A673 (cell line): ENCODE measurements around the gene LRRC38. TPM values are rescaled to one million over a fixed set of nuclear protein-coding genes. Genes with fewer than 3 reads are reported as not detected.

Source experiments
- BruUV-seq: library from RNA; stranded (reverse); fragments of 400-500 nt; replicated peaks from 2 replicates; lab custom pipeline; 2021; lab: Mats Ljungman, UMichigan
- CTCF ChIA-PET: fragments of 300-600 bp; sonication (Branson Sonifier 250); formaldehyde crosslinking; loops from one replicate; lab custom pipeline; 2022; ENCODE audit warnings: antibody characterized with exemption; lab: Charles Lee
- POLR2A ChIA-PET: fragments of 300-600 bp; sonication (Branson Sonifier 250); formaldehyde crosslinking; loops from one replicate; lab custom pipeline; 2022; ENCODE audit warnings: antibody characterized with exemption; ENCODE audit not compliant: low non-redundant PET; lab: Charles Lee
- DNase-seq: peaks from one replicate; pipeline ENCODE4 v3.0.0-alpha.2; 2015; ENCODE audit warnings: low spot score
- H3K27ac ChIP-seq: fragments of 200-600 bp; sonication (generic); 2 replicates; pipeline ENCODE4 v1.5.1; 2016; ENCODE audit warnings: mixed run types, low read depth, mild to moderate bottlenecking, mixed read lengths, antibody characterized with exemption, low read length; ENCODE audit not compliant: poor library complexity, severe bottlenecking
- H3K27me3 ChIP-seq: fragments of 200-600 bp; sonication (generic); replicated peaks from 2 replicates; pipeline ENCODE4 v1.6.1; 2017; ENCODE audit warnings: mixed run types, low read depth, mild to moderate bottlenecking, mixed read lengths, antibody characterized with exemption, low read length; ENCODE audit not compliant: insufficient read depth, poor library complexity
- H3K36me3 ChIP-seq: fragments of 200-600 bp; sonication (generic); 2 replicates; pipeline ENCODE4 v1.6.1; 2016; ENCODE audit warnings: mixed run types, mild to moderate bottlenecking, mixed read lengths, antibody characterized with exemption, low read length; ENCODE audit not compliant: insufficient read depth, poor library complexity, severe bottlenecking
- H3K4me1 ChIP-seq: fragments of 200-600 bp; sonication (generic); 2 replicates; pipeline ENCODE4 v1.6.1; 2017; ENCODE audit warnings: mixed run types, mild to moderate bottlenecking, mixed read lengths, antibody characterized with exemption, low read length; ENCODE audit not compliant: insufficient read depth, poor library complexity, severe bottlenecking
- H3K4me3 ChIP-seq: fragments of 200-600 bp; sonication (generic); 2 replicates; pipeline ENCODE4 v1.5.1; 2016; ENCODE audit warnings: low read depth, mixed run types, mild to moderate bottlenecking, mixed read lengths, low read length; ENCODE audit not compliant: poor library complexity, severe bottlenecking
- H3K9me3 ChIP-seq: fragments of 200-600 bp; sonication (generic); 2 replicates; pipeline ENCODE4 v1.6.1; 2016; ENCODE audit warnings: mixed run types, low read depth, mild to moderate bottlenecking, mixed read lengths, antibody characterized with exemption, low read length; ENCODE audit not compliant: poor library complexity, severe bottlenecking
- CTCF ChIP-seq: fragments of 300-800, 200-600 bp; sonication (generic); conservative IDR thresholded peaks from 2 replicates; pipeline ENCODE4 v1.5.1; 2017; ENCODE audit warnings: low read depth, mild to moderate bottlenecking, antibody characterized with exemption, low read length, moderate library complexity, mixed read lengths
- EZH2 ChIP-seq: fragments of 200-600 bp; sonication (generic); IDR thresholded peaks from 2 replicates; pipeline ENCODE4 v1.6.1; 2017; ENCODE audit warnings: borderline replicate concordance, low read depth, mild to moderate bottlenecking, mixed read lengths, antibody characterized with exemption, low read length; ENCODE audit not compliant: poor library complexity, severe bottlenecking
- intact Hi-C: fragments of 100-400 bp; cut with micrococcal nuclease; formaldehyde crosslinking; loops from one replicate; pipeline ENCODE4 v1.10.0; 2022; ENCODE audit not compliant: unreplicated experiment
- total RNA-seq: library from RNA; stranded (reverse); gene quantifications from 2 replicates; pipeline ENCODE4 v1.2.3, GENCODE V29; 2021

The LRRC38 gene
- total RNA-seq, 1 experiment from 2014 or later, result not detected

- CTCF ChIA-PET, result no interaction called here
Observed at GRCh38 chr1:13494712-13495111, 19.1 kb downstream of the LRRC38 start.

GRCh38 chr1:13494025-13494424, 19.8 kb downstream of the LRRC38 start:
- intact Hi-C loops, result no loop called here
- Histone ChIP-seq H3K4me3 (no peak overlapping the region), H3K27me3 (no peaks in the 10 kb centered on the region), H3K27ac (no peak overlapping the region), H3K4me1 (peaks cover 6% of the 10 kb centered on the region), H3K36me3 (no peaks in the 10 kb centered on the region), H3K9me3 (no peaks in the 10 kb centered on the region)
- ChIA-PET CTCF (no interaction called here), POLR2A (no interaction called here)
- BruUV-seq, result no TSS peak
- TF ChIP-seq EZH2 (no peak), CTCF (no peak)
- no peak for DNase-seq

More at GRCh38 chr1:13494712-13495111, 19.1 kb downstream of the LRRC38 start:
- Histone ChIP-seq H3K36me3 (no peaks in the 10 kb centered on the region), H3K9me3 (no peaks in the 10 kb centered on the region), H3K27ac (no peak overlapping the region), H3K4me3 (no peak overlapping the region), H3K27me3 (no peaks in the 10 kb centered on the region), H3K4me1 (peaks cover 11% of the 10 kb centered on the region)
- intact Hi-C loops, result no loop called here
- TF ChIP-seq EZH2 (no peak), CTCF (no peak)
- no TSS peak for BruUV-seq
- POLR2A ChIA-PET, result no interaction called here
- DNase-seq, result no peak

- Histone ChIP-seq H3K9me3 (no peaks in the 10 kb centered on the region), H3K4me1 (peaks cover under 1% of the 10 kb centered on the region), H3K36me3 (no peaks in the 10 kb centered on the region), H3K27me3 (no peaks in the 10 kb centered on the region), H3K4me3 (no peak overlapping the region), H3K27ac (no peak overlapping the region)
- BruUV-seq, result no TSS peak
- intact Hi-C loops, result no loop called here
- no peak for DNase-seq
- POLR2A ChIA-PET, result no interaction called here
- TF ChIP-seq EZH2 (no peak), CTCF (no peak)
- CTCF ChIA-PET, result no interaction called here
Observed at GRCh38 chr1:13492711-13493110, 21.1 kb downstream of the LRRC38 start.
